Prostate gland (tissue), 2 donors: Measurements from ENCODE around the gene SPG11.

Experiments used
- CTCF ChIP-seq, 4 experiments: fragments of 200-600 bp in 2 of 4; fragments of 450-650 bp in 2 of 4; sonication (generic) in 2 of 4; IDR thresholded peaks; 1 replicate in 3 of 4; 2 replicates in 1 of 4; pipeline ENCODE4 v1.5.1; 2016 to 2019; ENCODE audit warnings: antibody characterized with exemption in 4 of 4, mild to moderate bottlenecking in 2 of 4, moderate library complexity in 2 of 4
- POLR2A ChIP-seq: fragments of 450-650 bp; IDR thresholded peaks from one replicate; pipeline ENCODE4 v1.6.1; 2016; ENCODE audit warnings: antibody characterized with exemption, mild to moderate bottlenecking
- POLR2AphosphoS5 ChIP-seq: sonication (generic); formaldehyde crosslinking; IDR thresholded peaks from one replicate; pipeline ENCODE4 v1.6.1; 2017; ENCODE audit warnings: antibody characterized with exemption

GRCh38 chr15:44654858-44655257 lies 8.6 kb downstream of the SPG11 start:
- no peak for TF ChIP-seq POLR2AphosphoS5
- no peak for TF ChIP-seq POLR2A
- no peak for TF ChIP-seq CTCF (IDR thresholded peaks at IDR 0.05)
